ENCODE measurements around the gene MCF2L. TPM values are rescaled to one million over a fixed set of nuclear protein-coding genes. Genes with fewer than 3 reads are reported as not detected.
A peak's percentile ranks its signal among the peaks of the same experiment; 100 is the strongest.

Gene MCF2L
- 10 to 100 TPM in 5 of 8 experiments, 1 to 10 TPM in 3; 1.2 to 33.9 (median 24.7) TPM for total RNA-seq

- peak; percentile 36 to 83 (median 81) for ATAC-seq (replicated peaks in 6 of 8)
- peak within 1 kb of the TSS; percentile 41 to 63 (median 53) for H3K4me3 ChIP-seq
- peak within 1 kb of the TSS; percentile 44 to 77 for H3K27ac ChIP-seq
- peaks cover 9 to 11% of the 10 kb centered on the region in 2 donors for H3K4me1 ChIP-seq (replicated peaks in 1 of 2)
- in situ Hi-C loops (cut with MboI; ENCODE audit: low pct_unique_long_range_greater_than_20kb in 2 of 9, low sequenced_read_pairs in 9 of 9, unreplicated experiment in 9 of 9) = no loop called here
- 0 to 8% (median 5%) methylated on average over 1 to 6 of the region's 69 CpGs; no CpG with 5 or more reads in 6 of the 10 experiments for WGBS, 10 experiments
Measured at GRCh38 chr13:112968910-112969691, at the start of gene MCF2L. MCF2L (plus strand) TSS chr13:112969214; CDS start chr13:112969380, 166 bp downstream.

GRCh38 chr13:112923962-112924361, 45.1 kb upstream of the MCF2L start:
- Histone ChIP-seq H3K4me1 (replicated peaks in 1 of 2) (peaks cover 0 to 3% of the 10 kb centered on the region in 2 donors), H3K27ac (no peak overlapping the region), H3K4me3 (no peak overlapping the region)
- in situ Hi-C loops (cut with MboI; ENCODE audit: low pct_unique_long_range_greater_than_20kb in 2 of 9, low sequenced_read_pairs in 9 of 9, unreplicated experiment in 9 of 9) = no loop called here
- no peak for ATAC-seq (replicated peaks in 6 of 8)
- WGBS, 10 experiments = 36 to 100% (median 85%) methylated on average over 3 to 11 of the region's 12 CpGs; no CpG with 5 or more reads in 1 of the 10 experiments

GRCh38 chr13:112924365-112924764, 44.6 kb upstream of the MCF2L start:
- no peak overlapping the region for H3K27ac ChIP-seq
- ATAC-seq (replicated peaks in 6 of 8) = no peak
- WGBS, 10 experiments = 40 to 100% (median 94%) methylated on average over 2 of the region's 2 CpGs
- peaks cover 0 to 5% of the 10 kb centered on the region in 2 donors for H3K4me1 ChIP-seq (replicated peaks in 1 of 2)
- no peak overlapping the region for H3K4me3 ChIP-seq
- in situ Hi-C loops (cut with MboI; ENCODE audit: low pct_unique_long_range_greater_than_20kb in 2 of 9, low sequenced_read_pairs in 9 of 9, unreplicated experiment in 9 of 9) = no loop called here

- in situ Hi-C loops (cut with MboI; ENCODE audit: low pct_unique_long_range_greater_than_20kb in 2 of 9, low sequenced_read_pairs in 9 of 9, unreplicated experiment in 9 of 9) = loop anchor here in 3 of 9 experiments (25.0 kb wide), 2 partner anchors 111 to 261 kb away; no protein-coding TSS in a partner anchor
- ATAC-seq (replicated peaks in 6 of 8) = no peak
- Histone ChIP-seq H3K27ac (no peak overlapping the region), H3K4me3 (no peak overlapping the region), H3K4me1 (replicated peaks in 1 of 2) (peaks cover 0 to 8% of the 10 kb centered on the region in 2 donors)
- WGBS, 10 experiments = 50 to 96% (median 83%) methylated on average over 1 to 8 of the region's 15 CpGs; no CpG with 5 or more reads in 2 of the 10 experiments
Measured at GRCh38 chr13:112926003-112926402, 43.0 kb upstream of the MCF2L start.

- ATAC-seq (replicated peaks in 6 of 8) = no peak
- H3K4me1 ChIP-seq (replicated peaks in 1 of 2) = peaks cover 0 to 8% of the 10 kb centered on the region in 2 donors
- in situ Hi-C loops (cut with MboI; ENCODE audit: low pct_unique_long_range_greater_than_20kb in 2 of 9, low sequenced_read_pairs in 9 of 9, unreplicated experiment in 9 of 9) = loop anchor here in 3 of 9 experiments (25.0 kb wide), 2 partner anchors 110 to 260 kb away; no protein-coding TSS in a partner anchor
- WGBS, 10 experiments = 18 to 100% (median 92%) methylated on average over 1 to 5 of the region's 5 CpGs; no CpG with 5 or more reads in 3 of the 10 experiments
- no peak overlapping the region for H3K4me3 ChIP-seq
- H3K27ac ChIP-seq = no peak overlapping the region
Measured at GRCh38 chr13:112926993-112927392, 42.0 kb upstream of the MCF2L start.

GRCh38 chr13:112928020-112928971, 40.7 kb upstream of the MCF2L start:
- 0 to 100% (median 78%) methylated on average over 1 to 20 of the region's 21 CpGs for WGBS, 10 experiments
- in situ Hi-C loops (cut with MboI; ENCODE audit: low pct_unique_long_range_greater_than_20kb in 2 of 9, low sequenced_read_pairs in 9 of 9, unreplicated experiment in 9 of 9) = loop anchor here in 3 of 9 experiments (25.0 kb wide), 2 partner anchors 109 to 259 kb away; no protein-coding TSS in a partner anchor

GRCh38 chr13:112928972-112929782, 39.8 kb upstream of the MCF2L start:
- in situ Hi-C loops (cut with MboI; ENCODE audit: low pct_unique_long_range_greater_than_20kb in 2 of 9, low sequenced_read_pairs in 9 of 9, unreplicated experiment in 9 of 9) = loop anchor here in 3 of 9 experiments (25.0 kb wide), 2 partner anchors 108 to 258 kb away; no protein-coding TSS in a partner anchor
- ATAC-seq (replicated peaks in 6 of 8) = peak; percentile 26 to 75 (median 62)
- no peak overlapping the region for H3K4me3 ChIP-seq
- peaks cover 0 to 8% of the 10 kb centered on the region in 2 donors for H3K4me1 ChIP-seq (replicated peaks in 1 of 2)
- H3K27ac ChIP-seq = no peak overlapping the region
- WGBS, 10 experiments = 0 to 83% (median 29%) methylated on average over 2 to 17 of the region's 21 CpGs; no CpG with 5 or more reads in 1 of the 10 experiments

More at GRCh38 chr13:112928020-112928971, 40.7 kb upstream of the MCF2L start:
- Histone ChIP-seq H3K4me1 (replicated peaks in 1 of 2) (peaks cover 0 to 8% of the 10 kb centered on the region in 2 donors), H3K4me3 (no peak overlapping the region), H3K27ac (no peak overlapping the region)
- ATAC-seq (replicated peaks in 6 of 8) = peak in 4 of 8 experiments; percentile 11 to 63 (median 27)

- H3K4me1 ChIP-seq (replicated peaks in 1 of 2) = peaks cover 0 to 8% of the 10 kb centered on the region in 2 donors
- in situ Hi-C loops (cut with MboI; ENCODE audit: low pct_unique_long_range_greater_than_20kb in 2 of 9, low sequenced_read_pairs in 9 of 9, unreplicated experiment in 9 of 9) = loop anchor here in 3 of 9 experiments (25.0 kb wide), 2 partner anchors 108 to 258 kb away; no protein-coding TSS in a partner anchor
- WGBS, 10 experiments = 2 to 100% (median 64%) methylated on average over 1 to 7 of the region's 8 CpGs; no CpG with 5 or more reads in 3 of the 10 experiments
- no peak for ATAC-seq (replicated peaks in 6 of 8)
- H3K27ac ChIP-seq = no peak overlapping the region
- H3K4me3 ChIP-seq = no peak overlapping the region
Measured at GRCh38 chr13:112929783-112930055, 39.3 kb upstream of the MCF2L start.

- peaks cover 0 to 8% of the 10 kb centered on the region in 2 donors for H3K4me1 ChIP-seq (replicated peaks in 1 of 2)
- no peak overlapping the region for H3K27ac ChIP-seq
- H3K4me3 ChIP-seq = no peak overlapping the region
- ATAC-seq (replicated peaks in 6 of 8) = no peak
- in situ Hi-C loops (cut with MboI; ENCODE audit: low pct_unique_long_range_greater_than_20kb in 2 of 9, low sequenced_read_pairs in 9 of 9, unreplicated experiment in 9 of 9) = loop anchor here in 3 of 9 experiments (25.0 kb wide), 2 partner anchors 107 to 257 kb away; no protein-coding TSS in a partner anchor
Measured at GRCh38 chr13:112930192-112930591, 38.8 kb upstream of the MCF2L start.

GRCh38 chr13:112931028-112931934, 37.7 kb upstream of the MCF2L start:
- in situ Hi-C loops (cut with MboI; ENCODE audit: low pct_unique_long_range_greater_than_20kb in 2 of 9, low sequenced_read_pairs in 9 of 9, unreplicated experiment in 9 of 9) = loop anchor here in 3 of 9 experiments (25.0 kb wide), 2 partner anchors 106 to 256 kb away; no protein-coding TSS in a partner anchor
- no peak overlapping the region for H3K4me3 ChIP-seq
- no peak overlapping the region for H3K27ac ChIP-seq
- peak in 7 of 8 experiments; percentile 16 to 92 (median 57) for ATAC-seq (replicated peaks in 6 of 8)
- H3K4me1 ChIP-seq (replicated peaks in 1 of 2) = peaks cover 0 to 8% of the 10 kb centered on the region in 2 donors
- WGBS, 10 experiments = 34 to 100% (median 80%) methylated on average over 1 to 15 of the region's 32 CpGs; no CpG with 5 or more reads in 1 of the 10 experiments

GRCh38 chr13:112932971-112933370, 36.0 kb upstream of the MCF2L start:
- H3K4me1 ChIP-seq (replicated peaks in 1 of 2) = peaks cover 0 to 8% of the 10 kb centered on the region in 2 donors
- no peak for ATAC-seq (replicated peaks in 6 of 8)
- H3K4me3 ChIP-seq = no peak overlapping the region
- in situ Hi-C loops (cut with MboI; ENCODE audit: low pct_unique_long_range_greater_than_20kb in 2 of 9, low sequenced_read_pairs in 9 of 9, unreplicated experiment in 9 of 9) = loop anchor here in 3 of 9 experiments (25.0 kb wide), 2 partner anchors 104 to 254 kb away; no protein-coding TSS in a partner anchor
- WGBS, 10 experiments = 10 to 97% (median 62%) methylated on average over 2 to 8 of the region's 9 CpGs; no CpG with 5 or more reads in 4 of the 10 experiments
- no peak overlapping the region for H3K27ac ChIP-seq

Data from motor neuron (in vitro differentiated cells).